Amygdala (tissue), 56 donors: ENCODE measurements around the gene ACE.
"Not testable (repeated sequence)": the region's sequence is repeated elsewhere in the genome, so short reads cannot be mapped to it uniquely, and the experiment has no call there.

Source experiments
- DNase-seq, 56 donors: peaks; one replicate each; lab custom pipeline; 2025; lab: John Stamatoyannopoulos, UW

Gene ACE

DNA sequence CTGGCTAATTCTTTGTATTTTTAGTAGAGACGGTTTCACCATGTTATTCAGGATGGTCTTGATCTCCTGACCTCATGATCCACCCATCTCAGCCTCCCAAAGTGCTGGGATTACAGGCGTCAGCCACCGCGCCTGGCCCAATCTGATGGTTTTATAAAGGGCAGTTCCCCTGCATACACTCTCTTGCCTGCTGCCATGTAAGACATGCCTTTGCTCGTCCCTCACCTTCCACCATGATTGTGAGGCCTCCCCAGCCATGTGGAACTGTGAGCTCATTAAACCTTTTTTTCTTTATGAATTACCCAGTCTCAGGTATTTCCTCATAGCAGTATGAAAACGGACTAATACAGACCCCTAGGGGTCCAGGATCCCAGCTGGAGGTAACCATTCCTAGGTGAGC lies 8.8 kb upstream of the ACE start:
- not testable (repeated sequence) for DNase-seq

- no peak for DNase-seq
These were observed 2.7 kb upstream of the ACE start for GRCh38 chr17:63474174-63474573.

DNA sequence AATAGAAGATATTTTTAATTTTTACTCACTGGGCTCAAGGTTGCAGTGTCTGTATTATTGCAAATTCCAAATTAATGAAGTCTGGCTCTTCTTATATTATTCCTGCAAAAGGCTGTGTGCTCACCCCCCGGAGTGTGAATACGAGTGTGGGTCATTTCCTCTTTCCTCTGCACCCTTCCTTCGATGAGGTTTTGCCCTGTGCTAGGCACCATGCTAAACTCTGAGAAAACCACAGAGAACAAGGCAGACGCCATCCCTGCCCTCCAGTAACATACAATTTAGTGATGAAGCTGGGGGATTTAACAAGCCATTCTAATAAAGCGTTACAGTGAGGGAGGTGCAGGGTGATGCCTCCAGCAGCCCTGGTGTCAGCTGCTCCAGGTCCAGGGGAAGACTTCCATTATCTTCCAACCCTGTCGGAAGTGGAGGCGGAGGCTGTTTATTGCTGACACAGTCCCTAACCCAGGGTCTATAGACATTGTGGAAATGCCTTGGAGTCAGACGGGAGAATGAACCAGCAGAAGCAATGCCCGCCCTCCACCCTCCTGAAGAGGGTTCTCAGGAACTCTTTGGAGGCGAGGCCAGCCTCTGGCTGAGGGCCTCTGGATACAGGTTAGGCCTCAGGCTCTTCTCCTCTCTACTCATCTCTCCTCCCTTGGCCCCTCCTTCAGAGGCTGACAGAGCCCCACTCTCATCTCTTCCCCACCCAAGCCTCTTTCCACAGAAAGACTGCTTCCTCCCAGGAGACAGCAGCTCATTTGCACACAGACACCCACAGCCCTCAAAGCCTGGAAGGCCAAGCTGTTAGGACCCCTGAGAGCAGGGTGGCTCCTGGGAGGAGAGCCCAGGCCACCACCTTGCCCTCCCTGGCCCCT lies 2.0 kb upstream of the ACE start:
- no peak for DNase-seq

- DNase-seq: no peak
These were observed 1.1 kb upstream of the ACE start for GRCh38 chr17:63475491-63476412.

DNA sequence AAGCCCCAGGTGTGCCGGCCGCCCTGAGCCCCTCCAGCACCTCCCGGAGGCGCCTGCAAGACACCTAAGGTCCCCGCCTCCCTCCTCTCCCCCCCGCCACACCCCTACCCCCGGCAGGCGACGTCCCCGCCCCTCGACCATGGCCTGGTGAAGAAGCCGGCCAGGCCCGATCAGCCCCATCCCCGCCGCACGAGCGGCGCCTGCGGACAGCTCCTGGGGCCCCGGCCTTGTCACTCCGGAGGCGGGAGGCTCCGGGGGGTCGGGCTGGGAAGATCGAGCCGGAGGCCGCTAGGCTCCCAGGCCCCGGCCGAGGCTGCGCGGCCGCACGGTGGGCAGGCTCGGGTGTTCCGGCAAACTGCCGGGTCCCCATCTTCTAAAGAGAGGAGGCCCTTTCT lies 405 bp upstream of the ACE start:
- peak in 1 of 56 donors; percentile 20 for DNase-seq

DNA sequence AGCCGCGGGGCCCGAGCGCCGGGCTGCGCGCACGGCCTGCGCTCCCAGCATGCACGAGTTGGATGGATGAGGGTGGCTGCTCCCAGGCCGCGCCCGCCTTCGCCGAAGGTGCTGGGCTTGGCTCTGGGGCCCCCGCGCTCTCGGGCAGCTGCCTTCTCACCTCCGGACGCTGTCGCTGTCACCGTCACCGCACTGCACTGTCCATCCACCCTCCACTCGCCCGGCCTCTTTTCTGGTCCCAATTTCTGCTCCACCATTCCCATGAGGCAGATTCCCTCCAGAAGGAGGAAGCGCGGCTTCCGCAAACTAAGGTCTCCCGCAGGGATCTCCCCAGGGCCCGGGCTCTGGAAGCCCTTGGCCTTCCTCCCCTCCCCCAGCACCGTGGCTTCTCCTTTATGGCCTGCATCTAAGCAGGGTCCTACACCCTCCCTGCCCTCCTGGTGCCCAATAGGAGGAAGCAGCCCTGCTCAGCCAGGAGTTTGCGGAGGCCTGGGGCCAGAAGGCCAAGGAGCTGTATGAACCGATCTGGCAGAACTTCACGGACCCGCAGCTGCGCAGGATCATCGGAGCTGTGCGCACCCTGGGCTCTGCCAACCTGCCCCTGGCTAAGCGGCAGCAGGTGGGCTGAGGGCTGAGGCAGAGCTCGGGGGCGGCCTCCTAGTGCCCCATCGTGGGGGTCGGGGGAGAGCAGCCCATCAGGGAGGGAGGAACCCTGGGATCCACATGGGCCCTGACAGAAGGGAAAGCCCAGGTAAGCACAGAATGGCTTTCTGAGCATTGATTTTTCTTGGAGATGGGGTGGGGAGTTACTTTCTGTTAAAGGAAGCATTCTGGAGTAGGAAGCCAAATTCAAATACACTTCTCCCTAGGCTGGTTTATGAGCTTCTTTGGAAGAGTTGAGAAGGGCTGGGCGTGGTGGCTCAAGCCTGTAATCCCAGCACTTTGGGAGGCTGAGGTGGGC lies 899 bp downstream of the ACE start:
- DNase-seq: no peak

DNA sequence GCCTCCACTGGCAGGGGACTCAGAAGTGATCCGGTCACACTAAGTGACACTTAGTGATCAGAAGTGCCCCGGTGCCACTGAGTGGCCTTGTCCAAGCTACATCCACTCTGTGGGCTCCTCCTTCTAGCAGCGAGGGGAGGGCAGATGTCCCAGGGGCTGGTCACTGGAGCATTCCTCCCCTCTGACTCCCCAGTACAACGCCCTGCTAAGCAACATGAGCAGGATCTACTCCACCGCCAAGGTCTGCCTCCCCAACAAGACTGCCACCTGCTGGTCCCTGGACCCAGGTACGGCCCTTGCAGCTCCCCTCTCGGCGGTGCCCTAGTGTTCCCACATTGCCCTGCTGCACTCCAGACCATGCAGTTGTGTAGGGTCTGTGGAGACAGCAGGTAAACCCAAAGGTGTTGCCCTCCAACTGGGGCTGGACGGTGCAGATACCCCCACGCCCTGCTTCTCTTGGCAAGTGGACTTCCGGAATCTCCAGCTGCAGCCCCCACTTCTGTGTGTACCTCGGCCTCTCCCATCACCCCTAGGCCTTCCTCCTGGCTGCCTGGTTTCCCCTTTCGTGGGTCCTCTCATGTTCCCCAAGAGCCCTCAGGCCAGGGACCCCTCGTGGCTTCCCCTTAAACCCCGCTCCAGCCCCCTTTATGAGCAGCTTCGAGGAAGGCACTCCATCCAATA lies 2.1 kb downstream of the ACE start:
- peak in 21 of 56 donors; percentile 2 to 45 (median 17) for DNase-seq

- no peak for DNase-seq
These were observed 2.8 kb downstream of the ACE start for GRCh38 chr17:63479495-63480184.

DNA sequence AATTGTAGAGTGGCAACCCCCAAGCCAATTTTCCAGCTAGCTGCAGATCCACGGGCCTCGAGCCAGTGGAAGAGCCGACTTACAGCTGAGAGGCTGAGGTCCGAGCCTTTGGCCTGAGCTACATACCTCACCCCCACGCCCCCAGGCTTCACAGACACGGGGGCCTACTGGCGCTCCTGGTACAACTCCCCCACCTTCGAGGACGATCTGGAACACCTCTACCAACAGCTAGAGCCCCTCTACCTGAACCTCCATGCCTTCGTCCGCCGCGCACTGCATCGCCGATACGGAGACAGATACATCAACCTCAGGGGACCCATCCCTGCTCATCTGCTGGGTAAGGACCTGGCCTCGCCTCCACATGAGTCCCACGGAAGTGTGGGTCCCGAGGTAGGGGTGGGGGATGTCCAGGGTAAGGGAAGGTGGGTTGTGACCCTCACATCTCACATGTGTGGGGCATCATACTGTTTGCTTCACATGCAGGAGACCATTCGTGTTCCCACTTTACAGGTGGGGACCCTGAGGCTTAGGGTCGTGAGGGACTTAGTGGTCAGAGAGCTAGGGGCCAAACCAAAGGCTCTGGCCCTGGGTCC lies 3.4 kb downstream of the ACE start:
- no peak for DNase-seq

GRCh38 chr17:63480826-63481487 lies 4.1 kb downstream of the ACE start:
- no peak for DNase-seq

DNA sequence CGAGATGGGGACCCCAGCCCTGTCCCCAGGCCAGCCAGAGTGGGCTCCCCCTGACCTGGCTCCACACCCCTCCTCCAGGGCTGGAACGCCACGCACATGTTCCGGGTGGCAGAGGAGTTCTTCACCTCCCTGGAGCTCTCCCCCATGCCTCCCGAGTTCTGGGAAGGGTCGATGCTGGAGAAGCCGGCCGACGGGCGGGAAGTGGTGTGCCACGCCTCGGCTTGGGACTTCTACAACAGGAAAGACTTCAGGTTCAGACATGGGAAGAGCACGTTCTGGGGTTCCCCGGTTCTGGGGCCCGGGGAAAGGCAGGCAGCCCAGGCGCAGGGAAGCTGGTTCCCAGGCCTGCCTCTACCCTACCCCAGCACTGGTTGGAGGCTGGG lies 4.6 kb downstream of the ACE start:
- DNase-seq: no peak

- no peak for DNase-seq
These were observed 5.6 kb downstream of the ACE start for GRCh38 chr17:63482509-63482908.

DNA sequence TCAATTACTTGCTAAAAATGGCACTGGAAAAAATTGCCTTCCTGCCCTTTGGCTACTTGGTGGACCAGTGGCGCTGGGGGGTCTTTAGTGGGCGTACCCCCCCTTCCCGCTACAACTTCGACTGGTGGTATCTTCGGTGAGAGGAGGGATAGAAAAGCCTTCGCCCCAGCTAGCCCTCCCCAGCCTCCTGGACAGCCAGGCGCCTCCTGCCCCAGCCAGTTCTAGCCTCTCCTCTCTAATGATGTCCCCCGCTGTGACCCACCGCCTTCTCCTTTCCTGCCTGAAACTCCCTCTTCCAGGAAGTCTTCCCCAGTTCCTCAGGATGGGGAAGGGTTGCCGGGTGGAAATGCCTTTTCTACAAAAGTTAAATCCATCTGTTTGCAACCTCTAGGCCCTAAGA lies 6.2 kb downstream of the ACE start:
- DNase-seq: no peak

- DNase-seq: no peak
These were observed 7.1 kb downstream of the ACE start for GRCh38 chr17:63483655-63484575.

DNA sequence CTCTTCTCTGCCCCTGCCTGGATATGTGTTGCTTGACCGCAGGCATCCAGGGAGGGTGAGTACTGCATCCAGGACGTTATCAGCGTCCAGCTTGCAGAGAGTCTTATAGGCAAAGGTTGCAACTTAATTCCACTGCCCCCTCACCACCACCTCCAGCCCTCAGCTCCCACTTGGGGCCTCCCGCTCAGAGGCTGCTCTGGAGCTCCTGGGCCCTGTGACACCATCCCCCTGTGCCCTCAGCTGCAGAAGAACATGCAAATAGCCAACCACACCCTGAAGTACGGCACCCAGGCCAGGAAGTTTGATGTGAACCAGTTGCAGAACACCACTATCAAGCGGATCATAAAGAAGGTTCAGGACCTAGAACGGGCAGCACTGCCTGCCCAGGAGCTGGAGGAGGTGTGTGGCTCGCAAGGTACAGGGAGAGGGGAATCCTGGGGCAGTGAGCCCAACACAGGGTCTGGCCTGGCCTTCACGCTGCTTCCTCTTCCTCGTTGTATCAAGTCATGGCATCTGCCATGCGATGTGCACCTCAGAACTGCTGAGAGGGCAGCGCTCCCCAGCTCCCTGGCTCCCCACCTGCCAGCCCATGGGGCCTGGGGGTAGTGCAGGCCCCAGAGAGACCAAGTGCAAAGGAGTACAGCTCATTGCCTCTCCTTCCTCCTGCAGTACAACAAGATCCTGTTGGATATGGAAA lies 9.6 kb downstream of the ACE start:
- no peak for DNase-seq

- no peak for DNase-seq
These were observed 10.1 kb downstream of the ACE start for GRCh38 chr17:63487014-63487339.

DNA sequence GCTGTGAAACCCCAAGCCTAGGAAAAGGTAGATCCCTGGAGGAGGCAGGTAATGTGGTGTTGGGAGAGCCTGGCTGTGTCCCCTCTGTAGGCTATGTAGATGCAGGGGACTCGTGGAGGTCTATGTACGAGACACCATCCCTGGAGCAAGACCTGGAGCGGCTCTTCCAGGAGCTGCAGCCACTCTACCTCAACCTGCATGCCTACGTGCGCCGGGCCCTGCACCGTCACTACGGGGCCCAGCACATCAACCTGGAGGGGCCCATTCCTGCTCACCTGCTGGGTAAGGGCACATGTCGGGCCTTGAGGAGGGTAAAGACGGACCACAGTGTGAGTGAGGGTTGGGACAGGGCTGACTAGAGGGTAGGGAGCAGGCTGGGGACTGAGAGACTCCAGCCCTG lies 12.0 kb downstream of the ACE start:
- DNase-seq: no peak
